Progenitor cell of endocrine pancreas (in vitro differentiated cells): ENCODE measurements around the gene CGNL1. TPM values are rescaled to one million over a fixed set of nuclear protein-coding genes. Genes with fewer than 3 reads are reported as not detected.

Experiments used
- DNase-seq: peaks from one replicate; pipeline ENCODE4 v3.0.0; 2021; ENCODE audit warnings: low spot score; ENCODE audit not compliant: unreplicated experiment
- H3K27ac Mint-ChIP-seq: 2 replicates; pipeline ENCODE4 v1.8.0; 2021; ENCODE audit warnings: mild to moderate bottlenecking, moderate library complexity, mixed read lengths
- H3K27me3 Mint-ChIP-seq: 2 replicates; pipeline ENCODE4 v1.8.0; 2021; ENCODE audit warnings: mixed read lengths
- H3K36me3 Mint-ChIP-seq: 2 replicates; pipeline ENCODE4 v1.8.0; 2022; ENCODE audit warnings: mixed read lengths; ENCODE audit not compliant: insufficient read depth
- H3K4me1 Mint-ChIP-seq: 2 replicates; pipeline ENCODE4 v1.8.0; 2021; ENCODE audit warnings: low read depth, mixed read lengths
- H3K4me3 Mint-ChIP-seq: 2 replicates; pipeline ENCODE4 v1.8.0; 2021; ENCODE audit warnings: low read depth, mild to moderate bottlenecking, moderate library complexity, mixed read lengths
- H3K9me3 Mint-ChIP-seq: 2 replicates; pipeline ENCODE4 v1.8.0; 2021; ENCODE audit warnings: low read depth, mixed read lengths
- total RNA-seq: library from RNA; stranded (reverse); gene quantifications from 2 replicates; pipeline ENCODE4 v1.2.1, GENCODE V29; 2021
- TF ChIP-seq, protein P1 (sequence below): fragments of 200-600 bp; sonication (generic); IDR thresholded peaks from one replicate; pipeline ENCODE4 v1.5.0; 2021; ENCODE audit warnings: antibody characterized with exemption, mild to moderate bottlenecking; ENCODE audit not compliant: unreplicated experiment

CGNL1 gene
- total RNA-seq, 1 donor from 2014 or later = 41.9 TPM

DNA sequence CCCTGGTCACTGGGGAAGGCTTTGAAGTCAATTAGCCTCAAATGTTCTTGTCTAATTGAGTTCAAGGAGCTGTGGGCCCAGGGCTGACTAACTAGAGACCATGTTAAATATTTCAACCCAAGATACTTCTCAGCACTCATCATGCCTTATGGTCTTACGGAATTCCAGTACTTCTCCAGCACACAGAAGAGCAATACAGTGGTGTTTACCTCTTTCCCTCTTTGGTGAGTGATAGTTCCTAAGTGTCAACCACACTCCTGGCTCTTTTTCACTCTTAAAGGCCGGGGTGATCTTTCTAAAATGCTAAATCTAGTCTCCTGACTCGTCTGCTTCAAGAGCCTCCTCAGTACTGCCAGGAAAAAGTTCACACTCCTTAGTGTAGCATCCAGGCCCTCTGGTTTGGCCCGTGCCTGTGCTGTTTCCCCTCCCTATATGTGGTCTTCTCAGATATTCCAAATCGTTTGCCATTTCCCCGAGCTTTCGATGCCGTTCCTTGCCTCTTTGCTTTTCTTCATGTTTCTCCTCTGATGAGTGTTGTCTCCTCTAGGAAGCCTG lies 220.1 kb downstream of the CGNL1 start:
- Mint-ChIP-seq H3K27me3 (no peaks in the 10 kb centered on the region), H3K27ac (no peak overlapping the region), H3K9me3 (no peaks in the 10 kb centered on the region), H3K4me1 (peaks cover 31% of the 10 kb centered on the region), H3K36me3 (peaks cover 1% of the 10 kb centered on the region), H3K4me3 (no peak overlapping the region)
- no peak for DNase-seq
- TF ChIP-seq, protein P1, sequence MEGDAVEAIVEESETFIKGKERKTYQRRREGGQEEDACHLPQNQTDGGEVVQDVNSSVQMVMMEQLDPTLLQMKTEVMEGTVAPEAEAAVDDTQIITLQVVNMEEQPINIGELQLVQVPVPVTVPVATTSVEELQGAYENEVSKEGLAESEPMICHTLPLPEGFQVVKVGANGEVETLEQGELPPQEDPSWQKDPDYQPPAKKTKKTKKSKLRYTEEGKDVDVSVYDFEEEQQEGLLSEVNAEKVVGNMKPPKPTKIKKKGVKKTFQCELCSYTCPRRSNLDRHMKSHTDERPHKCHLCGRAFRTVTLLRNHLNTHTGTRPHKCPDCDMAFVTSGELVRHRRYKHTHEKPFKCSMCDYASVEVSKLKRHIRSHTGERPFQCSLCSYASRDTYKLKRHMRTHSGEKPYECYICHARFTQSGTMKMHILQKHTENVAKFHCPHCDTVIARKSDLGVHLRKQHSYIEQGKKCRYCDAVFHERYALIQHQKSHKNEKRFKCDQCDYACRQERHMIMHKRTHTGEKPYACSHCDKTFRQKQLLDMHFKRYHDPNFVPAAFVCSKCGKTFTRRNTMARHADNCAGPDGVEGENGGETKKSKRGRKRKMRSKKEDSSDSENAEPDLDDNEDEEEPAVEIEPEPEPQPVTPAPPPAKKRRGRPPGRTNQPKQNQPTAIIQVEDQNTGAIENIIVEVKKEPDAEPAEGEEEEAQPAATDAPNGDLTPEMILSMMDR = no peak

DNA sequence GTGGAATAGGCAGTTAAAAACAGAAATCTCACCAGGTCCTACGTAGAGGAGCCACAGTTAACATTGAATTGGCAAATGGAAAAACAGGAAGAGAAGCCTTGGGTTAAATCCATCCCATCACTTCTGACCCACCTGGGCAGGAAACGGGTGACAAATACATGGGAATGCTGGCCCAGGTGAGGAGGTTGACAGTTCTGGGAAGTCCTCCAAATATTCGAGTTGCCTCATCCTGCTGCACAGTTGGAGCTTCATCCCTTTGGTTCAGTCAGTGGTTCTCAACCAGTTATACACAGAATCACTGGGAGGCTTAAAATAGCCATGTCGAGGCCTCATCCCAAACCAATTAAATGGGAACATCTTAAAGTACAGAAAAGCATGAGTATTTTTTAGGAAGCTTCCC lies 220.7 kb downstream of the CGNL1 start:
- no peak overlapping the region for H3K4me3 Mint-ChIP-seq
- H3K9me3 Mint-ChIP-seq = no peaks in the 10 kb centered on the region
- H3K27ac Mint-ChIP-seq = no peak overlapping the region
- H3K36me3 Mint-ChIP-seq = peaks cover 2% of the 10 kb centered on the region
- H3K4me1 Mint-ChIP-seq = peaks cover 30% of the 10 kb centered on the region
- TF ChIP-seq, protein P1 = no peak
- no peaks in the 10 kb centered on the region for H3K27me3 Mint-ChIP-seq
- DNase-seq = no peak

DNA sequence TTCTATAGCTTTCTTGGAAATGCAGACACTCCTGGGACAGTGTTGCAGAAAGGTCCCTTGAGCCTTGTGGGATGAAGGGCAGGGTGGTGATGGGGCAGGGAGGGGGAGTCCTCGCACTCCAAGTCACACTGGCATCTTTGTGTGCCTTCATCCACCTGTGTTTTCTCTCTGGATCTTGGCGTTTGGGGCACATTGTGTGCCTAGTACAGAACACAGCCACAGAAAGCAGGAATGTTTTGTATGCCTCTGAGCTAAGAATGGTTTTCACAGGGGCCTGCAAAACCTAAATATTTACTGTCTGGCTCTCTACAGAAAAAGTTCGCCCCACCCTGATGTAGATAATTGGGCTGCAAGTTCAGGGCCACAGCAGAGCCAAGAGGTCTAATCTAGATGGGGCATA lies 221.1 kb downstream of the CGNL1 start:
- Mint-ChIP-seq H3K27me3 (no peaks in the 10 kb centered on the region), H3K27ac (no peak overlapping the region), H3K4me3 (no peak overlapping the region), H3K4me1 (peaks cover 29% of the 10 kb centered on the region), H3K9me3 (no peaks in the 10 kb centered on the region), H3K36me3 (peaks cover 2% of the 10 kb centered on the region)
- TF ChIP-seq, protein P1 = no peak
- no peak for DNase-seq

DNA sequence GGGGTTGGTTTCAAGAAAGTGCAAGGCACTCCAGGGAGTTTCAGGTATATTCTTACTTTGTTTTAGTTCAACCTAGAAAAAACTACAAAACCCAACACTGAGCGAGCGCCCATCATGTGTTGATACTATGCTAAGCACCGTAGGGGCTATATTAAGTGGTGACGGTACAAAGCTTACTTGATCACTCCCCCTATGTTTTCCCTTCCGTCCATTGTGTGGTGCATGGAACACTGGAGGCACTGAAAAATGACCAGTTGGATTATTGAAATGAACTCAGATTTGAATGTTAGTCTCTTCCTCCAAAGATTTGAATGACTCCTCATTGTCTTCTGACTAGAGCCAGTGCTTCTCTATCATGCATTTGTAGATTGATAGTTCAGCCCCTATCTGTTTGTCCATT lies 222.0 kb downstream of the CGNL1 start:
- Mint-ChIP-seq H3K36me3 (peaks cover 2% of the 10 kb centered on the region), H3K27me3 (no peaks in the 10 kb centered on the region), H3K4me3 (no peak overlapping the region), H3K27ac (no peak overlapping the region), H3K4me1 (peaks cover 25% of the 10 kb centered on the region), H3K9me3 (no peaks in the 10 kb centered on the region)
- no peak for DNase-seq
- TF ChIP-seq, protein P1 = no peak

DNA sequence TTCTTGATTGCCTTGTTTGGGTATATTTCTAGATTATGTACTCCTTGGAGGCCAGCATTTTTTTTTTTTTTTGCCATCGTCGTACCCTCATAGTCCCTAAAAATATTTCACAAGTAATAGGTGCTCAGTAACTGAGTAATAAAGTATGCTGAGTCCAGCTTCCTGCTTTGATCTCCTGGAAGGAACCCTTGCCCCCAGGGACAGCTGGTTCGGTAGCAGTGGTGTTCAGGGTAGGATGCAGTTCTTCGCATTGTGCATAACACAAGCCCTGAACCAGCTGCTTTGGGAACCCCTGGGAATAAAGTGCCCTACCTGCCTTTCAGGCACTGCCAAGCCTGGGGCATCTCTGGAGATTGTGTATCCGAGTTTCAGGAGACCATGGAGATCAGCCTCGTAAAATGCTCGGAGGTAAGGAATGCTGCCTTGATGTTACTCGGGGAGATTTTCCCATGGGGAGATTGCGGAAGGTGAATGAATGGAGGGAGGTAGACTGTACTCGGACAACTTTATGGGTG lies 223.0 kb downstream of the CGNL1 start:
- no peaks in the 10 kb centered on the region for H3K27me3 Mint-ChIP-seq
- peaks cover 1% of the 10 kb centered on the region for H3K36me3 Mint-ChIP-seq
- no peak overlapping the region for H3K27ac Mint-ChIP-seq
- no peak overlapping the region for H3K4me3 Mint-ChIP-seq
- peaks cover 28% of the 10 kb centered on the region for H3K4me1 Mint-ChIP-seq
- DNase-seq = no peak
- no peaks in the 10 kb centered on the region for H3K9me3 Mint-ChIP-seq
- TF ChIP-seq, protein P1 = no peak
